Ovary (tissue), 3 donors: ENCODE results near the gene UGT1A6.
"Not testable (repeated sequence)": the region's sequence is repeated elsewhere in the genome, so short reads cannot be mapped to it uniquely, and the experiment has no call there.

ENCODE experiments used
- CTCF ChIP-seq, 3 donors: fragments of 450-650 bp in 2 of 3; fragments of 200-600 bp in 1 of 3; IDR thresholded peaks; one replicate each; pipeline versions ENCODE4 v1.5.1 to v1.8.0; 2016 to 2022; ENCODE audit warnings: antibody characterized with exemption in 3 of 3, mild to moderate bottlenecking in 1 of 3
- EP300 ChIP-seq: sonication (generic); formaldehyde crosslinking; IDR thresholded peaks from one replicate; pipeline ENCODE4 v1.6.1; 2017; ENCODE audit warnings: antibody characterized with exemption
- donor health status: DM: no; HTN: no; CAD: no.

GRCh38 chr2:233750689-233751088 lies 58.0 kb downstream of the UGT1A6 start:
- TF ChIP-seq CTCF (IDR thresholded peaks at IDR 0.05); EP300: not testable (repeated sequence)
